Neural crest cell (in vitro differentiated cells): Measurements from ENCODE around the gene TBC1D3B. TPM values are rescaled to one million over a fixed set of nuclear protein-coding genes. Genes with fewer than 3 reads are reported as not detected.

Experiments used
- DNase-seq: peaks from one replicate; pipeline ENCODE4 v3.0.0; 2021; ENCODE audit warnings: low read depth, mixed read lengths, low spot score
- H3K27ac Mint-ChIP-seq: one replicate; pipeline ENCODE4 v1.8.0; 2021; ENCODE audit warnings: mild to moderate bottlenecking, mixed read lengths; ENCODE audit not compliant: unreplicated experiment
- H3K27me3 Mint-ChIP-seq: 2 replicates; pipeline ENCODE4 v1.8.0; 2021; ENCODE audit warnings: low read depth, mild to moderate bottlenecking, mixed read lengths
- H3K36me3 Mint-ChIP-seq: 2 replicates; pipeline ENCODE4 v1.8.0; 2021; ENCODE audit warnings: low read depth, mild to moderate bottlenecking, mixed read lengths
- H3K4me1 Mint-ChIP-seq: 2 replicates; pipeline ENCODE4 v1.8.0; 2021; ENCODE audit warnings: mixed read lengths
- H3K4me3 Mint-ChIP-seq: one replicate; pipeline ENCODE4 v1.8.0; 2021; ENCODE audit warnings: mild to moderate bottlenecking, mixed read lengths
- H3K9me3 Mint-ChIP-seq: 2 replicates; pipeline ENCODE4 v1.8.0; 2021; ENCODE audit warnings: mixed read lengths
- CTCF ChIP-seq: fragments of 200-600 bp; sonication (generic); conservative IDR thresholded peaks from 2 replicates; pipeline ENCODE4 v1.5.0; 2021; ENCODE audit warnings: antibody characterized with exemption, mild to moderate bottlenecking
- total RNA-seq: library from RNA; stranded (reverse); gene quantifications from 2 replicates; pipeline ENCODE4 v1.2.1, GENCODE V29; 2021

TBC1D3B gene
- total RNA-seq, 1 donor from 2014 or later = 12.5 TPM

DNA sequence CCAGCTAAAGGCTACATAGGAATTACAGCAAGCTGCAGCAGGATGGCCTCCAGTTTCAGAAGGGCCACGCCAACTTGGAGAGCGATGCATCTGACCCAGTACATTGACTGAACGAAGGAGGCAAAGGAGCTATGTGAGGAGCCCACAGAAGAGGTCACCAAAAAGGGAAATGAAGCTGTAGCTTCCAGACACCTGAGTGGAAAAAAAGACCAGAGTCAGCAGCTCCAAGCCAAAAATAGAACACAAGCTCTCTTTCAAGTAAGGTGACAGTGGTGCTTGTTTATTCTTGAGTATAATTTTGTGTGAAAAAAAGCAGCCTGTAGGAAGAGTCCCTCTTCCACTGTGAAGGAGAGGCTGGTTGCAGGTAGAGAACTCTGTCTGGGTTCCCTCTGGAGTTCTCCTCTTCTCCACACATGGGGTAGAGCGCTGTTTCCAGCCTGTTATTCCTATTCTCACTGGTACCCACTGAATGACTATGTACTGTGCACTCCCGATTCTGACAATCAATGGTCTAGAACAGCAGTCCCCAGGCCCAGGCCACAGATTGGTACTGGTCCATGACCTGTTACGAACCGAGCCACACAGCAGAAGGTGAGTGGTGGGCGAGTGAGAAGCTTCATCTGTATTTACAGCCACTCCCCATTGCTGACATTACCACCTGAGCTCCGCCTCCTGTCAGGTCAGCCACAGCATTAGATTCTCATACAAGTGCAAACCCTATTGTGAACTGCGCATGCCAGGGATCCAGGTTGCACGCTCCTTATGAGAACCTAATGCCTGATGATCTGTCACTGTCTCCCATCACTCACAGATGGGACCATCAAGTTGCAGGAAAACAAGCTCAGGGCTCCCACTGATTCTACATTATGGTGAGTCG is 57.7 kb downstream of the TBC1D3B start:
- no peaks in the 10 kb centered on the region for H3K36me3 Mint-ChIP-seq
- TF ChIP-seq CTCF = no peak
- H3K9me3 Mint-ChIP-seq = no peaks in the 10 kb centered on the region
- DNase-seq = no peak
- H3K4me3 Mint-ChIP-seq = no peak overlapping the region
- no peaks in the 10 kb centered on the region for H3K4me1 Mint-ChIP-seq
- H3K27ac Mint-ChIP-seq = no peak overlapping the region
- H3K27me3 Mint-ChIP-seq = peaks cover 3% of the 10 kb centered on the region

GRCh38 chr17:36117505-36118382 is 58.7 kb downstream of the TBC1D3B start:
- no peak overlapping the region for H3K4me3 Mint-ChIP-seq
- no peak for TF ChIP-seq CTCF
- H3K27ac Mint-ChIP-seq = no peak overlapping the region
- no peak for DNase-seq
- peaks cover under 1% of the 10 kb centered on the region for H3K9me3 Mint-ChIP-seq
- no peaks in the 10 kb centered on the region for H3K36me3 Mint-ChIP-seq
- H3K27me3 Mint-ChIP-seq = peaks cover 3% of the 10 kb centered on the region
- no peaks in the 10 kb centered on the region for H3K4me1 Mint-ChIP-seq

Other genes starting within 250 kb of the TBC1D3B start
- 5.0 and 5.7 TPM in 2 replicates for gene RDM1, start 245.9 kb downstream of the TBC1D3B start, total RNA-seq
- gene LYZL6, start 232.9 kb downstream of the TBC1D3B start, total RNA-seq = not detected in 2 replicates
- not detected in 2 replicates for gene CCL16, start 195.1 kb downstream of the TBC1D3B start, total RNA-seq
- not detected in 2 replicates for gene CCL14, start 189.9 kb downstream of the TBC1D3B start, total RNA-seq
- gene CCL15, start 175.1 kb downstream of the TBC1D3B start, total RNA-seq = not detected in 2 replicates
- gene CCL23, start 158.7 kb downstream of the TBC1D3B start, total RNA-seq = not detected in 2 replicates
- gene CCL18, start 112.4 kb downstream of the TBC1D3B start, total RNA-seq = not detected in 2 replicates
- gene CCL3, start 86.5 kb downstream of the TBC1D3B start, total RNA-seq = not detected in 2 replicates
- gene CCL4, start 72.8 kb downstream of the TBC1D3B start, total RNA-seq = not detected in 2 replicates
- gene CCL3L1, start 20.1 kb upstream of the TBC1D3B start, total RNA-seq = 0.82 and 1.6 TPM in 2 replicates
- gene CCL4L2, start 34.4 kb upstream of the TBC1D3B start, total RNA-seq = not detected in 2 replicates
- gene TBC1D3I, start 87.9 kb upstream of the TBC1D3B start, total RNA-seq = 0.71 and 0.96 TPM in 2 replicates
- not detected in 2 replicates for gene TBC1D3G, start 147.2 kb upstream of the TBC1D3B start, total RNA-seq
- not detected in 2 replicates for gene TBC1D3H, start 211.8 kb upstream of the TBC1D3B start, total RNA-seq